K562 (cell line): Measurements from ENCODE around the gene HSDL1. TPM values are rescaled to one million over a fixed set of nuclear protein-coding genes. Genes with fewer than 3 reads are reported as not detected.

Source experiments
- ATAC-seq: fragments of 200-7000 bp; cut with Tn5 transposase; 3 replicates; pipeline ENCODE4 v1.9.1; 2020; ENCODE audit warnings: moderate library complexity
- BruUV-seq: library from RNA; stranded (reverse); fragments of 400-500 nt; replicated peaks from 2 replicates; lab custom pipeline; 2021; lab: Mats Ljungman, UMichigan
- CTCF ChIA-PET: fragments of 300-600 bp; formaldehyde crosslinking; extraction: SDS; loops from one replicate; lab custom pipeline; 2021; ENCODE audit warnings: low intra/inter-chr PET ratio; lab: Yijun Ruan, JAX
- POLR2A ChIA-PET: fragments of 300-600, 350-650 bp; sonication (Branson Sonifier 250); formaldehyde crosslinking; extraction: SDS; loops from one replicate; lab custom pipeline; 2021; ENCODE audit warnings: antibody characterized with exemption, inconsistent platforms; lab: Yijun Ruan, JAX
- DNase-seq, 4 experiments: peaks; one replicate each; pipeline versions ENCODE4 v3.0.0 to v3.0.0-alpha.2; 2011 to 2018; ENCODE audit warnings: low spot score in 3 of 4, mixed read lengths in 3 of 4; ENCODE audit errors: extremely low read depth in 1 of 4
- FAIRE-seq: peaks from 2 replicates; lab custom pipeline; 2011; peaks lifted over from hg19 to GRCh38; lab: Jason Lieb, UNC
- H2AFZ ChIP-seq: 2 replicates; pipeline ENCODE4 v1.6.0; 2011; ENCODE audit warnings: low read depth, low read length, control low read depth, inconsistent platforms
- H3K27ac ChIP-seq: fragments of 200-600 bp; 3 replicates; pipeline ENCODE4 v1.8.0; 2011; ENCODE audit warnings: low read depth, mild to moderate bottlenecking, control low read depth, inconsistent platforms, low read length, moderate library complexity, mixed read lengths; ENCODE audit errors: extremely low read depth
- H3K27me3 ChIP-seq, 2 experiments: fragments of 300-600 bp in 1 of 2; 2 replicates in 1 of 2; 3 replicates in 1 of 2; pipeline versions ENCODE4 v1.6.0 to v1.8.0; 2011; ENCODE audit warnings: inconsistent platforms in 2 of 2, low read length in 2 of 2, mild to moderate bottlenecking in 1 of 2, mixed read lengths in 1 of 2, moderate library complexity in 1 of 2; ENCODE audit not compliant: control insufficient read depth in 2 of 2, insufficient read depth in 2 of 2
- H3K36me3 ChIP-seq: fragments of 300-600 bp; 3 replicates; pipeline ENCODE4 v1.8.0; 2011; ENCODE audit warnings: mild to moderate bottlenecking, low read length, inconsistent platforms; ENCODE audit not compliant: control insufficient read depth, insufficient read depth
- H3K4me1 ChIP-seq, 2 experiments: fragments of 200-600 bp in 1 of 2; replicated peaks in 1 of 2; 2 replicates in 1 of 2; 3 replicates in 1 of 2; pipeline versions ENCODE4 v1.5.1 to v1.8.0; 2011; ENCODE audit warnings: inconsistent platforms in 2 of 2, low read length in 2 of 2, mild to moderate bottlenecking in 1 of 2, mixed read lengths in 1 of 2, moderate library complexity in 1 of 2; ENCODE audit not compliant: control insufficient read depth in 2 of 2, insufficient read depth in 2 of 2
- H3K4me2 ChIP-seq: 2 replicates; pipeline ENCODE4 v1.6.1; 2011; ENCODE audit warnings: low read length, control low read depth, inconsistent platforms, mixed read lengths; ENCODE audit not compliant: insufficient read depth
- H3K4me3 ChIP-seq: fragments of 200-600 bp; sonication (generic), shearing (Covaris generic); 2 replicates; pipeline ENCODE4 v1.5.1; 2016; ENCODE audit warnings: control low read depth, inconsistent platforms
- H3K79me2 ChIP-seq: fragments of 200-600 bp; 3 replicates; pipeline ENCODE4 v1.8.0; 2011; ENCODE audit warnings: low read length, inconsistent platforms; ENCODE audit not compliant: control insufficient read depth, insufficient read depth
- H3K9ac ChIP-seq, 2 experiments: 2 replicates each; pipeline versions ENCODE4 v1.6.0 to v1.6.1; 2011; ENCODE audit warnings: low read depth in 2 of 2, low read length in 2 of 2, control low read depth in 1 of 2, inconsistent platforms in 1 of 2, mild to moderate bottlenecking in 1 of 2, mixed read lengths in 1 of 2; ENCODE audit not compliant: insufficient read depth in 1 of 2
- H3K9me1 ChIP-seq: one replicate; pipeline ENCODE4 v1.6.0; 2011; ENCODE audit warnings: inconsistent platforms, mild to moderate bottlenecking, low read length, moderate library complexity; ENCODE audit not compliant: control insufficient read depth, insufficient read depth
- H3K9me3 ChIP-seq: replicated peaks from 2 replicates; pipeline ENCODE4 v1.5.1; 2011; ENCODE audit warnings: low read depth, low read length, inconsistent platforms; ENCODE audit not compliant: control insufficient read depth, insufficient read depth
- H4K20me1 ChIP-seq: replicated peaks from 2 replicates; pipeline ENCODE4 v1.6.1; 2011; ENCODE audit warnings: low read length, inconsistent platforms, mixed read lengths; ENCODE audit not compliant: control insufficient read depth, insufficient read depth
- ASH1L ChIP-seq: fragments of 450-650 bp; IDR thresholded peaks from 2 replicates; pipeline ENCODE4 v1.6.1; 2018; ENCODE audit warnings: borderline replicate concordance, mild to moderate bottlenecking, low read depth; ENCODE audit not compliant: partially characterized antibody
- JUNB ChIP-seq: fragments of 450-650 bp; formaldehyde crosslinking; conservative IDR thresholded peaks from 2 replicates; pipeline ENCODE4 v1.4.0; 2020; ENCODE audit warnings: mild to moderate bottlenecking
- KHSRP ChIP-seq: fragments of 450-650 bp; IDR thresholded peaks from 2 replicates; pipeline ENCODE4 v1.6.1; 2017
- SNIP1 ChIP-seq: fragments of 450-650 bp; IDR thresholded peaks from 2 replicates; pipeline ENCODE4 v1.7.1; 2017; ENCODE audit warnings: low read depth, mild to moderate bottlenecking
- SPI1 ChIP-seq: IDR thresholded peaks from 2 replicates; pipeline ENCODE4 v1.6.1; 2011; ENCODE audit warnings: low read depth, low read length, control low read depth, borderline replicate concordance
- WGBS: fragments of 100-300 bp; shearing (Covaris generic); methylation state at CpG from one replicate; pipeline ENCODE4 v1.1.6; 2016; ENCODE audit warnings: low coverage, mixed read lengths; ENCODE audit not compliant: insufficient coverage; ENCODE audit errors: missing lambda C conversion rate; 5-methylcytosine and 5-hydroxymethylcytosine counted together
- in situ Hi-C: fragments of 300-500 bp; cut with MboI; formaldehyde crosslinking; loops from 4 replicates; pipeline ENCODE4 v1.15.0; 2018; ENCODE audit warnings: inconsistent platforms, mixed read lengths
- intact Hi-C: fragments of 100-400 bp; cut with micrococcal nuclease; formaldehyde crosslinking; loops from 2 replicates; pipeline ENCODE4 v1.14.2; 2022
- polyA plus RNA-seq, 8 experiments: library from polyadenylated mRNA; depleted of rRNA in 4 of 8; stranded (reverse) in 5 of 8; unstranded in 3 of 8; fragments of >200 nt; fragmentation: Nextera tagmentation in 2 of 8; fragmentation: Illumina TruSeq in 1 of 8; extraction: Ambion mirVana in 2 of 8; extraction: Trizol in 1 of 8; gene quantifications; 2 replicates each; pipeline versions ENCODE4 v1.2.1 to v1.2.3, GENCODE V29; 2011 to 2014; ENCODE audit warnings: inconsistent platforms in 1 of 8, missing spikeins in 1 of 8
- total RNA-seq, 7 experiments: library from RNA; depleted of rRNA in 6 of 7; stranded (reverse); fragments of >200 nt in 6 of 7; fragmentation: Illumina TruSeq in 2 of 7; extraction: Trizol in 2 of 7; gene quantifications; 2 replicates each; pipeline versions ENCODE4 v1.2.1 to v1.2.3, GENCODE V29; 2011 to 2021; ENCODE audit warnings: low replicate concordance in 1 of 7
- TF ChIP-seq, protein P1 (sequence below): fragments of 250-450 bp; sonication (Bioruptor Pico); IDR thresholded peaks from 2 replicates; pipeline ENCODE4 v1.5.1; 2021; ENCODE audit warnings: mild to moderate bottlenecking
- TF ChIP-seq, protein P2 (sequence below), 2 experiments: fragments of 450-650 bp; conservative IDR thresholded peaks; 2 replicates each; pipeline ENCODE4 v1.6.1; 2017; ENCODE audit warnings: mild to moderate bottlenecking in 2 of 2, moderate library complexity in 2 of 2

Gene HSDL1
- total and polyA plus RNA-seq, 9 of the 15 experiments (the other 6 are each of a cell fraction or from before 2014, with no cell fraction given), result 14.8 to 41.2 (median 27.7) TPM

DNA sequence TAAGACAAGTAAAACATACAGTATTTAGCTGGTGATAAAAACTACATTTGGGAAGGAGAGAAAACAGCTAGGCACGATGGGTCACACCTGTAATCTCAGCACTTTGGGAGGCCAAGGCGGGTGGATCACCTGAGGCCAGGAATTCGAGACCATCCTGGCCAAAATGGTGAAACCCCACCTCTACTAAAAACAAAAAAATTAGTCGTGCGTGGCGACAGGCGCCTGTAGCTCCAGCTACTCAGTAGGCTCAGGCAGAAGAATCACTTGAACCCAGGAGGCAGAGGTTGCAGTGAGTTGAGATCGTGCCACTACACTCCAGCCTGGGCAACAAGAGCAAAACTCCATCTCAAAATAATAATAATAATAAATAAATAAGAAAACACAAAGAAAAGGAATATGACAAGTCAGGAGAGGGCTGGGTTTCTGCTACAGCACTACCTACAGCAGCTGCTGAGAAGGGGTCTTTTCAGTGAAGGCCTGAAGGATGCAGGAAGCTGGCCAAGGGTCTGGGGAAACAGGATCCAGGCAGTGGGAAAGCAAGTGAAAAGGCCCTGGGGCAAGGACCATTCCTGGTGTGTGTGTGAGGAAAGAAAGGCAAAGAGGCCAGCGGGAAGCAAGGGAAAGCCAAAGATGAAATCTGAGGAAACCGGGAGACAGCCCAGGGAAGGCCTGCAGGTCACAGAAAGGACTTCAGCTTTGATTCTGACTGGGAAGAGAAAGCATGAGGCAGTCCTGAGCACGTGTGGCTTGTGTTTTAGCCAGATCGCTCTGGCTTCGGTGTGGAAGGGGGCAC, 38.8 kb downstream of the HSDL1 start:
- in situ Hi-C loops (no loop called here), intact Hi-C loops (no loop called here)
- Histone ChIP-seq H4K20me1 (peaks cover 20% of the 10 kb centered on the region), H3K27me3 (no peaks in the 10 kb centered on the region), H3K4me2 (no peak overlapping the region), H3K79me2 (peaks cover 72% of the 10 kb centered on the region), H3K4me1 (no peaks in the 10 kb centered on the region), H3K9me1 (no peaks in the 10 kb centered on the region), H3K4me3 (no peak overlapping the region), H3K9ac (no peak overlapping the region), H2AFZ (no peak overlapping the region), H3K27ac (no peak overlapping the region), H3K36me3 (peaks cover 33% of the 10 kb centered on the region; the same call in 2 of the 3 replicates), H3K9me3 (no peaks in the 10 kb centered on the region)
- CTCF ChIA-PET, result no interaction called here
- BruUV-seq, result no TSS peak
- POLR2A ChIA-PET, result interaction anchor here (0.7 to 3.6 kb wide), 5 partner anchors 9 to 388 kb away, joined by 3 to 32 read pairs (median 5); partner anchors contain the start of gene MBTPS1
- FAIRE-seq, result no peak
- no peak for DNase-seq
- no peak for ATAC-seq
- TF ChIP-seq, protein P1, sequence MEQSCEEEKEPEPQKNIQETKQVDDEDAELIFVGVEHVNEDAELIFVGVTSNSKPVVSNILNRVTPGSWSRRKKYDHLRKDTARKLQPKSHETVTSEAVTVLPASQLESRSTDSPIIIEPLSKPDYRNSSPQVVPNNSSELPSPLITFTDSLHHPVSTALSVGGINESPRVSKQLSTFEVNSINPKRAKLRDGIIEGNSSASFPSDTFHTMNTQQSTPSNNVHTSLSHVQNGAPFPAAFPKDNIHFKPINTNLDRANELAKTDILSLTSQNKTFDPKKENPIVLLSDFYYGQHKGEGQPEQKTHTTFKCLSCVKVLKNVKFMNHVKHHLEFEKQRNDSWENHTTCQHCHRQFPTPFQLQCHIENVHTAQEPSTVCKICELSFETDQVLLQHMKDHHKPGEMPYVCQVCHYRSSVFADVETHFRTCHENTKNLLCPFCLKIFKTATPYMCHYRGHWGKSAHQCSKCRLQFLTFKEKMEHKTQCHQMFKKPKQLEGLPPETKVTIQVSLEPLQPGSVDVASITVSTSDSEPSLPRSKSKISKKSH (CRISPR knock-in tag), result no peak
- no peak for TF ChIP-seq JUNB (CRISPR knock-in tag)
- TF ChIP-seq, protein P2, sequence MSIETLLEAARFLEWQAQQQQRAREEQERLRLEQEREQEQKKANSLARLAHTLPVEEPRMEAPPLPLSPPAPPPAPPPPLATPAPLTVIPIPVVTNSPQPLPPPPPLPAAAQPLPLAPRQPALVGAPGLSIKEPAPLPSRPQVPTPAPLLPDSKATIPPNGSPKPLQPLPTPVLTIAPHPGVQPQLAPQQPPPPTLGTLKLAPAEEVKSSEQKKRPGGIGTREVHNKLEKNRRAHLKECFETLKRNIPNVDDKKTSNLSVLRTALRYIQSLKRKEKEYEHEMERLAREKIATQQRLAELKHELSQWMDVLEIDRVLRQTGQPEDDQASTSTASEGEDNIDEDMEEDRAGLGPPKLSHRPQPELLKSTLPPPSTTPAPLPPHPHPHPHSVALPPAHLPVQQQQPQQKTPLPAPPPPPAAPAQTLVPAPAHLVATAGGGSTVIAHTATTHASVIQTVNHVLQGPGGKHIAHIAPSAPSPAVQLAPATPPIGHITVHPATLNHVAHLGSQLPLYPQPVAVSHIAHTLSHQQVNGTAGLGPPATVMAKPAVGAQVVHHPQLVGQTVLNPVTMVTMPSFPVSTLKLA (conservative IDR thresholded peaks at IDR 0.05), result no peak
- no peak for TF ChIP-seq ASH1L
- TF ChIP-seq SNIP1, result no peak
- no peak for TF ChIP-seq SPI1
- no peak for TF ChIP-seq KHSRP
- WGBS, result 81% methylated on average over 13 of the region's 13 CpGs
